Measurements from ENCODE around the gene NEURL4.

GRCh38 chr17:7285679-7286078 is 43.5 kb downstream of the NEURL4 start:
- TF ChIP-seq CTCF (conservative IDR thresholded peaks at IDR 0.05 in 1 of 2, IDR thresholded peaks at IDR 0.05 in 1 of 2; ENCODE audit: low read depth in 1 of 2, low read length in 2 of 2) (no peak), EZH2 (IDR thresholded peaks at IDR 0.05; ENCODE audit: low read length, missing control alignments) (no peak)
